GM21515 (cell line): ENCODE measurements around the gene PGC.

ENCODE experiments used
- ATAC-seq: cut with Tn5 transposase; IDR thresholded peaks from one replicate; pipeline ENCODE4 v1.9.1; 2021; ENCODE audit not compliant: unreplicated experiment

PGC gene

DNA sequence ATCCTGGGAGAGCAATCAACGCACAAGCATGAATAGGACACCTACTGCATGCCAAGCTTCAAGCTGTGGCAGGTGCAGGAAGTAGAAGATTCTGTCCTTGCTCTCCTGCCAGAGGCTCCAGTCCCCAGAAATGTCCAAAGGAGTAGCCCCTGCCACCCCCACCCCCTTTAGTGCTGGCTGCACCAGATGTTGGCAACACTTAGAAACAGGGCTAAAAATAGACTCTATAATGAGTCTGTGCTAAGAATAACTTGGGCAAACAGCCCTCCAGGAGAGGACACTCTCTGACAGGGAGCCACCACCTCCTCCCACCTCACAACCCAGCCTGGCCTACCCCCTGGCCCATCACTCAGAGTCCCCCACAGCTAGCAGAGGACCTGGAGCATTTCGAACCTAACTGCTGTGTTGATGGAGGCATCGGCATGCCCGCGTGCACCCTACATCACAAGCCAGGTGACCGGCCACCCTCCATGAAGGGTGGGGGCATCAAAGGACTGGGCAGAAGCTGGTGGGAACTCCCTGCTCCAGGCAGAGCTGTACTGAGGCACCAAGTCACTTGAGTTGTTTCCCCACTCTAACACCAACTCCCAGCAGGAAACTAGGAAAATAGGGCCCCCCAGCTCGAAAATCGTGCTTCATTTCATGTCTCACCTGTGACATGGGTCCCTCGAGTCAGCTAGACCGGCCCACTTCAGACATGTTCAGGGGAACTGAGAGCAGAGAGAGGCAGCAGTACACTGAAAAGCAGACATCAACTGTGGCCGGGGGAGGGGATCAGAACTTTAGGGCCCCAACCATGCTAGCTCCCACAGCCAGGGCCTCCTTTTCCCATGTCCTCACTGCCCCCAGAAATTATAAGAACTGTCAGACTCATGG lies 30.4 kb downstream of the PGC start:
- ATAC-seq, result no peak

- ATAC-seq, result no peak
Measured at GRCh38 chr6:41715795-41716515, 31.2 kb downstream of the PGC start.

- no peak for ATAC-seq
Measured at GRCh38 chr6:41714556-41715273, 32.5 kb downstream of the PGC start.

- ATAC-seq, result peak; percentile 49
Measured at GRCh38 chr6:41713650-41714291, 33.4 kb downstream of the PGC start.

DNA sequence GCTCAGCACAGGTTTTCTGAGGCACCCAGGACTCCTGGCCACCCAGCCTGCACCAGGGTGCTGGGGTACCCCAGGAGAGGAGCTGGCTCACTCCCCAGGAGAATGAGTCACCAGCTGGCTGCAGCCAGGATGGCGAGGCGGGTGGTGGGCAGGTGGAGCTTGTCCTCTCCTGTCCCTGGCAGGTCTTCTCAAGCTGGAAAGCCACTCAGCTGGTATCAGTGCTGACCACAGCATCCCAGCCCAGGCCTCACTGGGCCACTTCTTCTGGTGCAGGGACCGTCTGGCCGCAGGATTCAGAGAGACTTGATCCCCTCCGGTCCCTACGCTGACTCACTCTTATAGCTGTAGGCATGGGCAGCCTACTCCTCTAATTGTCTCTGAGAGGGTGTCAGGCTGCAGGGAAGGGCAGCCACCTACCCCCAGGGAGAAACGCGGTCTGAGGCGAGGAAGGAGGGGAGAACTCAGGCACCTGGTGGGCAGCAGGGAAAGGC lies 34.0 kb downstream of the PGC start:
- no peak for ATAC-seq

GRCh38 chr6:41712651-41713103 lies 34.5 kb downstream of the PGC start:
- ATAC-seq, result no peak

DNA sequence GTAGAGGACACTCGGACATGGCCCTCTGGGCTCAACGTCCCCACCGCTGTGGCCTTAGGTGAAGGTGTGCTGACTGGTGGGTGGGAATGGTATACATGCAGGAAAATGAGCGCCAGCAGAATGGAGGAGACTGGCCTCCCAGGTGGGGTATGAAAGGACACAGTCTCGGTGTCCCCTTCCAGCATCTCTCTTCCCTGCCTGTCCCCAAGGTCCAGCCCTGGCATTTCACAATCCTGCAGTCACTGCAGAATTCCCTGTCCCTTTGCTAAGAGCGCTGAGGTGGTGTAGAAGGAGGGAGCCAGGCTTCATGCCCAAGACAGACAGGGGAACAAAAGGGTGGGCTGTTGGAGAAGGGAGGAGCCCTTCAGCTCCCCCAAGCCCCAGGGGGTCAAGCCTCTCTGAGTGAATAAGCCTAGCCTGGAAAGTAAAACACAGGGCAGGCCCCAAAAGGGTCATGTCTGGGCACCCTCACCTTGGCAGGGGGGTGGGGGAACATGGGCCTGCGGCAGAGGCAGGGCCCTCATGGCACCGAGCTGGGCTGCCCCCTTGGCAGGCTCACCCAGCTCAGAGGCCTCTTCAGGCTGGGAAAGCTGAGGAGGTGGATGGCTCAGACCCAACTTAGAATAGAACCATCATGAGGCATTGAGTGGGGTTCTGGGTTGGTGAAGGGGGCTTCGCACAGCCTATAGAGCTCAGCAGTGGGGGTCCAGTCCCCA lies 35.7 kb downstream of the PGC start:
- no peak for ATAC-seq

GRCh38 chr6:41709375-41709774 lies 37.8 kb downstream of the PGC start:
- ATAC-seq, result no peak

- ATAC-seq, result no peak
Measured at GRCh38 chr6:41708856-41709255, 38.3 kb downstream of the PGC start.

- no peak for ATAC-seq
Measured at GRCh38 chr6:41707565-41708200, 39.5 kb downstream of the PGC start.

DNA sequence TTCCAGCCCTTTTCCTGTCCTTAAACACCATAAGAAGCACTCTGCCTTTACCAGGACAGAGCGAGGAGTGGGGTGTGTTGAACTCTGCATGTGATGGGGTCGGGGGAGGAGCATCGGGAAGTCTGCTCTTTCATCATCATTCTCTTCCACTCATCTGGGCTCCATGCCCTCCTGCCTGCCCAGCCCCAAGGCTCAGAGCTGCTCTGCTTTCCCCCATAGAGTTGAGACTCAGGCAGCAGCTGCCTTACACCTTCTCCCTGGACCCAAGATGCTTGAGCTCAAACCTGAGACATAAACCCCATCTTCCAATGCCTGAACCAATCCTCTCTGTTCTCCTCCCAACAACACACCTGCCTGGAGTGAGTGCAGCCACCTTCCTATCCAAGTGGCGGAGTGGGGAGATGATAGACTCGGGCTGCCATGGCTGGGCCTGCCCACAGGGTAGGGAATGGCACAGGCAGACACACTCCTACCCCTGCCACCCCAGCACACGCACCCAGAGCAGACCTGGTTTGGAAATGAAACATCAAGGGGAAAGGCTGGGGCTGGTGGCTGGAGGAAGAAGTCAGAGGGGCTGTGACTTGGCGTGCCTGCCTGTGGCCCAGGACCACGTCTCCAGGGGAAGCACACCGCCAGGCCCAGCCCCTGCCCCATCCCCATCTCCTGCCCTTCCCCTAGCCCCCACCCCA lies 40.2 kb downstream of the PGC start:
- no peak for ATAC-seq

DNA sequence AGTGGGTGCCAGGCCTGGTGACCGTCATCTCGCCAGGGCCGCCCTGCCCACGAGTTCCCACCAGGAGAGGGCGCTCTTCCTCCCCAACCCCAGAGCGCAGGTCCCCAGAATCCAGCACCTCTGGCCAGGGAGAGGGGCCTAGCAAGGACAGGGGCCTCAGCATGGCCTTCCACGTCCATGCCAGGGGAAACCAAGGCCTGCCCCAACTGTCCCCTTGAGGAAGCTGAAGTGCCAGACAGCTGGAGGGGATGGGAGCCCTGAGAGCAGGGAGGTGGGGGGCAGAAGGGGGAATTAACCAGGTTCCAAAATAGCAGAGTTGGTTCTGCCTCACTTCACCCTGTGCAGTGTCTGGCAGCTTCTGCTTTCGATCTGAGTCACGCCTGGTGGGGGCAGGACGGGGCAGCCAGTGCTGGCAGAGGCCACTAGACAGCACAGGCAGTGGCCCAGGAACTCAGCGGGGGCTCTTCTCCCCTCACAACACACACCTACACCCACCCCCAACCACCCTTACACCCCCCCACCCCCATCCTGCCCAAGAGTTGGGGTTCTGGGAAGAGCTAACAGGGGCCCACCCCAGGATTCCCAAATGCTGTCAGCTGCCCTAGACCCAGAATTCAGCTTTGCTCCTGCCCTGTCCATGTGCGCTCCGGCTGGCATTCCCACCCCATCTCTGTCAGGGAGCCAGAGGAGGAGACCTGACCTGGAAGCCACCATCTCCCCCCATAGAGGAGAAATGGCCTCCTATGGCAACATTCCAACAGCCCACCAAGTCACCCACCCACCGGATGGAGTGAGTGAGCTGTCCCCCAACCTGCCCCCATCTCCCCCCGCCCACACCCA lies 41.0 kb downstream of the PGC start:
- peak; percentile 68 for ATAC-seq

DNA sequence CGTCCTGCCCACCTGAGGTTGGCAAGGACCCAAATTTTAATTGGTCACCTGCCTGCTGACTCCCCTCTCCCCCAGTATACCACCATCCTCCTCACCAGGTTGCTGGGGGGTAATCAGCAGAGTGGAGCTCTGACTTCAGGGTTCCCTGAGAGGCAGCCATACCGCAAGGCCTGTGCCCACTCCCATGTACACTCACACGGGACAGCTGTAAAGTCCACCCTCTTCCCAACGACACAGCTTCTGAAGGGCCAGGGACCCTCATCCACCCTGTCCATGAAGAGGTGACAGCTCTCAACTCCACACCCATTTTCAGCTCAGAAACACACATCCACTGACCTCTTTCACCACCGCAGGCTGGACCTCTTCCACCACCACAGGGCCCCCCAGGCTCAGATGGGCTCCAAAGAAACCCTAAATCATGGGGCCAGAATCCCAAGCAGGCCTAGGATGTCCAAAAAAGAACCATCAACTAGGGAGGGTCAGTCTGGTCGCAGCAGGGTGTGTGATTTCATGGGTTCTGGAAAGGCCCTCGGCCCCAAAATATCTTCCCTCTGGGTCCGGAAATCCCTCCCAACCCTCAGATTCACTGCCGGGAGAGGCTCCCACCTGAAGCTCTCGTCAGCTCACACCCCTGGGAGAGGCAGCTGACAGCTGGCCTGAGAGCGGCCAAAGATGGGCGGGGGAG lies 41.7 kb downstream of the PGC start:
- ATAC-seq, result no peak

DNA sequence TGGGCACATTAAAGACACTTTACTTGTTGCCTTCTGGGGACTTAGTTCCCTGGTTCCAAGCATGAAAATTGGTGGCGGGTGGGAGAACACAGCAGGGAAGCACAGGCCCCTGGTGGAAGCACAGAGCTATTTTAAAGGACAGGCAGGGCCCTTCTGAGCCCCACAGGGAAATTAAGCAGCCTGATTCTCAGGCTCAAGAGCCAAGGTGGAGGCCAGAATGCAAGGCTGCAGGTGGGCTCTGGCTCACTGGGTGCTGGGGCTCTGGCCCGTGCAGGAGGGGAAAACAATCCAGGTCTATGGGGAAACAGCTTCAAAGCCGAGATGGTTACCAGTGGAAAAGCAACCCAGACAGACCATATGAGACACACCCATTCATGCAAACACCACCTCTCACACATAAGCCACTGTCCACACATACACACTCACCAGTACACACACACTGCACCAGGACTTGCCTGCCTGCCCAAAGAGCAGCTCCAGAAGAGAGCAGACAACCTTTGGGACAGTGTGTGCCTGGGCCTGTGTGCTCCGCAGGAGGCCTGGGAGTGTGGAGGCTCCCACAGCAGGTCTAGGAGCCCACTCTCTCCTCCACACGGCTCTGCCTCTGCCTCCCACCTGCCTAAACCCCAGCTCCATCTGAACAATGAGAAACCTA lies 42.4 kb downstream of the PGC start:
- no peak for ATAC-seq

- ATAC-seq, result no peak
Measured at GRCh38 chr6:41704028-41704427, 43.2 kb downstream of the PGC start.

DNA sequence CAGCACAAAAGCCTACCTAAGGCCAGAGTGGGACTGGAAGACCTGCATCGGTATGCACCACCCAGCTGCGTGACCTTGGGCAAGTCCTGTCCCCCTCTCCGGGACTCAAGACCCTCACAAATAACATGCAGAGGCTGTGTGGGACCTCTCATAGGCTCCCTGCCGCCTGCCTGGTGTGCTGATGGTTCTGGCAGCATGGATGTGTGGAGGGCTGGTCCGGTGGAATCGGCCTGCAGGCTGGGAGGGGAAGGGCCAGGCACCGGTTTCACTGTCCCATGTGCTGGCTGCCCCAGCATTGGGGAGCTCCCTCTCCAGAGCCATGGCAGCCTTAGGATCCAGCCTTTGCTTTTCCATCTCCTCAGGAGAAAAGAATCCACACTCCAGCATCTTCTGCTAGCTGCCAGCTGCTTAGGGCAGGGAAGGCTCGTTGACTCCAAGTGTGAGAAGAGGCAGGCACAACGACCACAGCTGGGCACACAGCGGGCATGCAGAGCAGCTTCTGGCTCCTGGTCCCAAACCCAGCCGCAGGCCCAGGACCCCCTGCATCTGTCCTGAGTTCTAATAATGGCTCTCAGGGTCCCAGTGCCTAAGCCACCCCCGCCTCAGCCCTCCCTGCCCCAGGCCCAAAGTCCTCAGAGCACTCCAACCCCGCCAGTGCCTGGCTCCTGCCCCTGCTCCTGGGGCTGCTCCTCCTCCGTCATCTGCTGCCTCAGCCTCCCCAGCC lies 44.3 kb downstream of the PGC start:
- no peak for ATAC-seq
